HEK293 (cell line): Measurements from ENCODE around the gene LSS.
A peak's percentile ranks its signal among the peaks of the same experiment; 100 is the strongest.

Experiments
- CTCF ChIA-PET: fragments of 350-600 bp; formaldehyde crosslinking; extraction: SDS; loops from one replicate; lab custom pipeline; 2021; ENCODE audit warnings: antibody characterized with exemption; lab: Yijun Ruan, JAX
- POLR2A ChIA-PET: fragments of 300-600 bp; formaldehyde crosslinking; extraction: SDS; loops from one replicate; lab custom pipeline; 2020; ENCODE audit warnings: antibody characterized with exemption, inconsistent platforms; lab: Yijun Ruan, JAX
- H3K27ac ChIP-seq: fragments of 200-500 bp; sonication (Bioruptor generic); 2 replicates; pipeline ENCODE4 v1.5.1; 2014; ENCODE audit warnings: low read depth, low read length, control low read depth, inconsistent platforms; ENCODE audit errors: extremely low read depth
- H3K36me3 ChIP-seq, 2 experiments: fragments of 200-500 bp in 1 of 2; sonication (Bioruptor generic) in 1 of 2; 1 replicate in 1 of 2; 2 replicates in 1 of 2; pipeline ENCODE4 v1.5.1; 2014 to 2017; ENCODE audit warnings: inconsistent platforms in 2 of 2, low read length in 2 of 2; ENCODE audit not compliant: control insufficient read depth in 2 of 2, insufficient read depth in 1 of 2
- H3K4me1 ChIP-seq: fragments of 200-500 bp; sonication (Bioruptor generic); 2 replicates; pipeline ENCODE4 v1.5.1; 2014; ENCODE audit warnings: mild to moderate bottlenecking, low read length, inconsistent platforms; ENCODE audit not compliant: control insufficient read depth, insufficient read depth
- H3K4me3 ChIP-seq: 2 replicates; pipeline ENCODE4 v1.5.1; 2011; ENCODE audit warnings: low read depth, mild to moderate bottlenecking, control low read depth, low read length, moderate library complexity
- H3K9me3 ChIP-seq: fragments of 200-500 bp; sonication (Bioruptor generic); 2 replicates; pipeline ENCODE4 v1.5.1; 2014; ENCODE audit warnings: low read depth, low read length, inconsistent platforms; ENCODE audit not compliant: control insufficient read depth, insufficient read depth
- GFI1B ChIP-seq: fragments of 450-650 bp; formaldehyde crosslinking; IDR thresholded peaks from 2 replicates; pipeline ENCODE4 v1.5.1; 2016; ENCODE audit warnings: missing biosample characterization, missing genetic modification characterization
- KLF10 ChIP-seq: fragments of 450-650 bp; IDR thresholded peaks from 2 replicates; pipeline ENCODE4 v1.5.1; 2018; ENCODE audit warnings: missing biosample characterization, mild to moderate bottlenecking, missing genetic modification characterization
- KLF7 ChIP-seq: fragments of 450-650 bp; formaldehyde crosslinking; IDR thresholded peaks from 2 replicates; pipeline ENCODE4 v1.5.1; 2016; ENCODE audit warnings: missing biosample characterization, missing genetic modification characterization, borderline replicate concordance
- KLF9 ChIP-seq: fragments of 450-650 bp; formaldehyde crosslinking; IDR thresholded peaks from 2 replicates; pipeline ENCODE4 v1.5.1; 2016; ENCODE audit warnings: missing biosample characterization, missing genetic modification characterization, low read depth
- SP3 ChIP-seq: fragments of 450-650 bp; formaldehyde crosslinking; IDR thresholded peaks from 2 replicates; pipeline ENCODE4 v1.5.1; 2016; ENCODE audit warnings: missing biosample characterization, missing genetic modification characterization
- SP7 ChIP-seq: fragments of 450-650 bp; formaldehyde crosslinking; IDR thresholded peaks from 2 replicates; pipeline ENCODE4 v1.5.1; 2016; ENCODE audit warnings: missing biosample characterization, missing genetic modification characterization
- WT1 ChIP-seq: fragments of 450-650 bp; formaldehyde crosslinking; IDR thresholded peaks from 2 replicates; pipeline ENCODE4 v1.5.1; 2016; ENCODE audit warnings: missing biosample characterization, missing genetic modification characterization
- ZBTB1 ChIP-seq: fragments of 450-650 bp; formaldehyde crosslinking; IDR thresholded peaks from 2 replicates; pipeline ENCODE4 v1.5.1; 2016; ENCODE audit warnings: missing biosample characterization, missing genetic modification characterization
- ZEB2 ChIP-seq: fragments of 450-650 bp; formaldehyde crosslinking; IDR thresholded peaks from 2 replicates; pipeline ENCODE4 v1.5.1; 2016; ENCODE audit warnings: missing biosample characterization, missing genetic modification characterization
- ZIC2 ChIP-seq: fragments of 450-650 bp; formaldehyde crosslinking; IDR thresholded peaks from 2 replicates; pipeline ENCODE4 v1.5.1; 2016; ENCODE audit warnings: missing biosample characterization, missing genetic modification characterization
- ZNF311 ChIP-seq: fragments of 450-650 bp; formaldehyde crosslinking; IDR thresholded peaks from 2 replicates; pipeline ENCODE4 v1.5.1; 2017; ENCODE audit warnings: missing biosample characterization, missing genetic modification characterization, borderline replicate concordance
- ZNF335 ChIP-seq: fragments of 450-650 bp; formaldehyde crosslinking; conservative IDR thresholded peaks from 2 replicates; pipeline ENCODE4 v1.5.1; 2016; ENCODE audit warnings: missing biosample characterization, missing genetic modification characterization
- ZNF629 ChIP-seq: fragments of 450-650 bp; formaldehyde crosslinking; IDR thresholded peaks from 2 replicates; pipeline ENCODE4 v1.5.1; 2017; ENCODE audit warnings: missing biosample characterization, missing genetic modification characterization
- ZNF776 ChIP-seq: fragments of 450-650 bp; formaldehyde crosslinking; IDR thresholded peaks from 2 replicates; pipeline ENCODE4 v1.5.0; 2017; ENCODE audit warnings: missing biosample characterization, missing genetic modification characterization, borderline replicate concordance
- ZSCAN23 ChIP-seq: fragments of 450-650 bp; formaldehyde crosslinking; IDR thresholded peaks from 2 replicates; pipeline ENCODE4 v1.5.1; 2016; ENCODE audit warnings: missing biosample characterization, missing genetic modification characterization
- TF ChIP-seq, protein P1 (sequence below): fragments of 450-650 bp; formaldehyde crosslinking; IDR thresholded peaks from 2 replicates; pipeline ENCODE4 v1.5.1; 2016; ENCODE audit warnings: missing biosample characterization, missing genetic modification characterization
- TF ChIP-seq, protein P2 (sequence below): fragments of 450-650 bp; formaldehyde crosslinking; IDR thresholded peaks from 2 replicates; pipeline ENCODE4 v1.5.1; 2016; ENCODE audit warnings: missing biosample characterization, missing genetic modification characterization
- TF ChIP-seq, protein P3 (sequence below): fragments of 450-650 bp; formaldehyde crosslinking; IDR thresholded peaks from 2 replicates; pipeline ENCODE4 v1.5.1; 2016; ENCODE audit warnings: missing biosample characterization, missing genetic modification characterization
- TF ChIP-seq, protein P4 (sequence below): sonication (generic); formaldehyde crosslinking; IDR thresholded peaks from 2 replicates; pipeline ENCODE4 v1.8.1; 2022; ENCODE audit warnings: mild to moderate bottlenecking, moderate library complexity, missing genetic modification reagents

Gene LSS

DNA sequence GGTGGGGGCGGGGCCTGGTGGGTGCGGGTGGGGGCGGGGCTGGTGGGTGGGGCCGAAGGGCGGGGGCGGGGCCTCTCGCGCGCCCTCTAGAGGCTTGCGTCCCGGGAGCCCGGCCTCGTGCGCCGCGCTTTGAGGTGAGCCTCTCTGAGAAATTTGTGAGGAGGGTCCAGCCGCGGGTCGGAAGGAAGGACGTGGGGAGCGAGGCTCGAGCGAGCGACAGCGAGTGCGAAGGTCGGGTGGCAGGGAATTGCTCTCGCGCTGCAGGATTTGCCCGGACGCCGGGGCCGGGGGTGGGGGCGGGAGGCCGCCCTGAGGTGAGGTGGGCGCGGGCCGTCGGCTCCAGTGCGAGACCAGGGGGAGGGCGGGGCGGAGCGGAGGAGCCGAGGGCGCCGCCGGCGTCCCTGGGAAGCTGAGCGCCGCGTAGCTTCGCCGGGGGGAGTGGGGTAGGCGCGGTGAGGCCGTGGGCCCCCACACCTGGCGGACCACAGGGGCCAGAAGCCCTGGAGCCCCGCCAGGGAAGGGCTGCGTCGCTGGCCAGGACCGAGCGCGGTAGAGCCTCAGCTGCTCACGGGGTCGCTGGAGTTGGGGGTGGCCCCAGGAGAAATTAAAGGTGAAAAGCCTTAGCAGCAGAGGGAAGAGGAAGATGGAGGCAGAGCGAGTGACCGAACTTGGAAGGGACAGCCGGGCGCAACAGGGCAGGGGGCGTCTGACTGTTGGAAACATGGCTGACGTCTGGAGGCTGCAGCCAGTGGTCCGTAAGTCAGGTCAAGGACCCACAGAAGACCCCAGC lies 754 bp upstream of the LSS start (continued):
- TF ChIP-seq, protein P1, sequence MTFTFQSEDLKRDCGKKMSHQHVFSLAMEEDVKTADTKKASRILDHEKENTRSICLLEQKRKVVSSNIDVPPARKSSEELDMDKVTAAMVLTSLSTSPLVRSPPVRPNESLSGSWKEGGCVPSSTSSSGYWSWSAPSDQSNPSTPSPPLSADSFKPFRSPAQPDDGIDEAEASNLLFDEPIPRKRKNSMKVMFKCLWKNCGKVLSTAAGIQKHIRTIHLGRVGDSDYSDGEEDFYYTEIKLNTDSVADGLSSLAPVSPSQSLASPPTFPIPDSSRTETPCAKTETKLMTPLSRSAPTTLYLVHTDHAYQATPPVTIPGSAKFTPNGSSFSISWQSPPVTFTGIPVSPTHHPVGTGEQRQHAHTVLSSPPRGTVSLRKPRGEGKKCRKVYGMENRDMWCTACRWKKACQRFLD (tag by site-specific recombination) = no peak
- TF ChIP-seq, protein P2, sequence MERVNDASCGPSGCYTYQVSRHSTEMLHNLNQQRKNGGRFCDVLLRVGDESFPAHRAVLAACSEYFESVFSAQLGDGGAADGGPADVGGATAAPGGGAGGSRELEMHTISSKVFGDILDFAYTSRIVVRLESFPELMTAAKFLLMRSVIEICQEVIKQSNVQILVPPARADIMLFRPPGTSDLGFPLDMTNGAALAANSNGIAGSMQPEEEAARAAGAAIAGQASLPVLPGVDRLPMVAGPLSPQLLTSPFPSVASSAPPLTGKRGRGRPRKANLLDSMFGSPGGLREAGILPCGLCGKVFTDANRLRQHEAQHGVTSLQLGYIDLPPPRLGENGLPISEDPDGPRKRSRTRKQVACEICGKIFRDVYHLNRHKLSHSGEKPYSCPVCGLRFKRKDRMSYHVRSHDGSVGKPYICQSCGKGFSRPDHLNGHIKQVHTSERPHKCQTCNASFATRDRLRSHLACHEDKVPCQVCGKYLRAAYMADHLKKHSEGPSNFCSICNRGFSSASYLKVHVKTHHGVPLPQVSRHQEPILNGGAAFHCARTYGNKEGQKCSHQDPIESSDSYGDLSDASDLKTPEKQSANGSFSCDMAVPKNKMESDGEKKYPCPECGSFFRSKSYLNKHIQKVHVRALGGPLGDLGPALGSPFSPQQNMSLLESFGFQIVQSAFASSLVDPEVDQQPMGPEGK (tag by site-specific recombination) = peak; percentile 81
- TF ChIP-seq, protein P3, sequence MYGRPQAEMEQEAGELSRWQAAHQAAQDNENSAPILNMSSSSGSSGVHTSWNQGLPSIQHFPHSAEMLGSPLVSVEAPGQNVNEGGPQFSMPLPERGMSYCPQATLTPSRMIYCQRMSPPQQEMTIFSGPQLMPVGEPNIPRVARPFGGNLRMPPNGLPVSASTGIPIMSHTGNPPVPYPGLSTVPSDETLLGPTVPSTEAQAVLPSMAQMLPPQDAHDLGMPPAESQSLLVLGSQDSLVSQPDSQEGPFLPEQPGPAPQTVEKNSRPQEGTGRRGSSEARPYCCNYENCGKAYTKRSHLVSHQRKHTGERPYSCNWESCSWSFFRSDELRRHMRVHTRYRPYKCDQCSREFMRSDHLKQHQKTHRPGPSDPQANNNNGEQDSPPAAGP = peak; percentile 87
- TF ChIP-seq WT1 (tag by site-specific recombination) (no peak), ZEB2 (tag by site-specific recombination) (0 out of 2 replicates have a peak, but pooled peaks have one; percentile 14), ZIC2 (tag by site-specific recombination) (peak; percentile 50), SP7 (tag by site-specific recombination) (peak; percentile 75), ZNF629 (tag by site-specific recombination) (peak; percentile 39; the same call in 1 of the 2 replicates), KLF9 (tag by site-specific recombination) (peak; percentile 93), ZSCAN23 (tag by site-specific recombination) (0 out of 2 replicates have a peak, but pooled peaks have one; percentile 4), ZNF776 (tag by site-specific recombination) (no peak), SP3 (tag by site-specific recombination) (peak; percentile 87), ZBTB1 (tag by site-specific recombination) (peak; percentile 73; the same call in 1 of the 2 replicates), KLF7 (tag by site-specific recombination) (0 out of 2 replicates have a peak, but pooled peaks have one; percentile 74), KLF10 (tag by site-specific recombination) (peak; percentile 93)
- TF ChIP-seq, protein P4, sequence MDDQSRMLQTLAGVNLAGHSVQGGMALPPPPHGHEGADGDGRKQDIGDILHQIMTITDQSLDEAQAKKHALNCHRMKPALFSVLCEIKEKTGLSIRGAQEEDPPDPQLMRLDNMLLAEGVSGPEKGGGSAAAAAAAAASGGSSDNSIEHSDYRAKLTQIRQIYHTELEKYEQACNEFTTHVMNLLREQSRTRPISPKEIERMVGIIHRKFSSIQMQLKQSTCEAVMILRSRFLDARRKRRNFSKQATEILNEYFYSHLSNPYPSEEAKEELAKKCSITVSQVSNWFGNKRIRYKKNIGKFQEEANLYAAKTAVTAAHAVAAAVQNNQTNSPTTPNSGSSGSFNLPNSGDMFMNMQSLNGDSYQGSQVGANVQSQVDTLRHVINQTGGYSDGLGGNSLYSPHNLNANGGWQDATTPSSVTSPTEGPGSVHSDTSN (CRISPR knock-in tag) = no peak

DNA sequence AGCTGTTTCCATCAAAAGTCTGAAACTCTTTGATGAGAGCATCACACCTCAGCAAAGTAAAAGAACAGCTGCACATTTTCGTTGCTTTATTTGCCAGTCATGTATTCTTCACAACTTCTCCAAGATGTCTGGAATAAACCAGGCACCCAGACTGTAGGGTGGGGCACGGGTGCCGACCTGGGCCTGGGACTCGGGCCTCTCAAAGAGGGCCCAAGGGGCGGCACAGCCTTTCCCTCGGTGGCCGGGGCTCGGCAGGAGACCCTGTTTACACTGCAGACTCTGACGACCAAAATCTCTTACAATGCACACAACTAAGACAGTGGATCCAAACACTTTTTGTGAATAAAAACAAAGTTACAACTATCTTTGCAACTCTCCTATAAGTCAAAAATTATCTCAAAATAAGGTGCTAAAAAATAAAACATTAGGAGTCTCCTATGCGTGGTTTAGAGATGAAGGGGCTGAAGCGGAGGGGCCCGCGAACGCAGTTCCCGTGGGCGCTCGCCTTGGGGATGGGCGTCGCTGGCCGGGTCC lies 696 bp downstream of the LSS start:
- Histone ChIP-seq H3K36me3 (peaks cover 4 to 28% of the 10 kb centered on the region in 2 experiments; a peak in 2 of 3 replicates), H3K4me3 (peak overlapping the region; percentile 56), H3K27ac (peak overlapping the region; percentile 81; the same call in 1 of the 2 replicates)
- CTCF ChIA-PET = interaction anchor here (0.6 to 1.5 kb wide), 8 partner anchors 9 to 146 kb away, joined by 3 to 8 read pairs (median 4); no protein-coding TSS in a partner anchor
- TF ChIP-seq ZNF311 (tag by site-specific recombination) (no peak), ZNF335 (tag by site-specific recombination) (peak; percentile 72; the same call in 1 of the 2 replicates), GFI1B (tag by site-specific recombination) (no peak)
- TF ChIP-seq, all 188 proteins: peak for 1
- peaks cover 8% of the 10 kb centered on the region; the same call in 1 of the 2 replicates for H3K4me1 ChIP-seq
- H3K9me3 ChIP-seq = no peaks in the 10 kb centered on the region
- POLR2A ChIA-PET = interaction anchor here (0.9 to 1.3 kb wide), 4 partner anchors 31 to 247 kb away, joined by 3 to 4 read pairs (median 4); partner anchors contain the start of genes COL6A1 and YBEY
